ENCODE measurements around the gene DOCK10.

The DOCK10 gene

GRCh38 chr2:224723586-224724217 lies 318.6 kb downstream of the DOCK10 start:
- peak; percentile 29 for DNase-seq (ENCODE audit: low read depth)
- no peak overlapping the region for H3K4me3 ChIP-seq (ENCODE audit: low read length)
- TF ChIP-seq CTCF (IDR thresholded peaks at IDR 0.05; ENCODE audit: insufficient read depth, low read depth, low read length, missing control alignments), result no peak

DNA sequence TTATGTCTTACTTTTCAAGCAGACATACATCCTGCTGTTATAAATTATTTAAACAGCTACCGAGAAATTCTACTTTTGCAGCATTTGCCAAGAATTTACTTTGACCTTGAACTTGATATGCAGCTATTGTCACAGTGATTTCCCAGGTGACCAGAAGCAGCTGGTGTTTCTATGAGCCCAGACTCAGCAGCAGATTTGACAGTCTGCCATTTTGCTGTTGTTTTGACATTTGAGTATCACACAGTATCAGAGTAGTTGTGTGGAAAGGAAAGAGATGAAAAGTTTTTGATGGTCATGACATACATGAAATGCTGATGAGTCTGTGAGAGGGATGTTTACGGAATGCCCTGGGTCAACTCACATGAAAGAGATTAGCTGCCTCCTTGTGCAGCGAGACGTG lies 319.5 kb downstream of the DOCK10 start:
- TF ChIP-seq CTCF (IDR thresholded peaks at IDR 0.05; ENCODE audit: insufficient read depth, low read depth, low read length, missing control alignments), result no peak
- no peak overlapping the region for H3K4me3 ChIP-seq (ENCODE audit: low read length)
- no peak for DNase-seq (ENCODE audit: low read depth)

DNA sequence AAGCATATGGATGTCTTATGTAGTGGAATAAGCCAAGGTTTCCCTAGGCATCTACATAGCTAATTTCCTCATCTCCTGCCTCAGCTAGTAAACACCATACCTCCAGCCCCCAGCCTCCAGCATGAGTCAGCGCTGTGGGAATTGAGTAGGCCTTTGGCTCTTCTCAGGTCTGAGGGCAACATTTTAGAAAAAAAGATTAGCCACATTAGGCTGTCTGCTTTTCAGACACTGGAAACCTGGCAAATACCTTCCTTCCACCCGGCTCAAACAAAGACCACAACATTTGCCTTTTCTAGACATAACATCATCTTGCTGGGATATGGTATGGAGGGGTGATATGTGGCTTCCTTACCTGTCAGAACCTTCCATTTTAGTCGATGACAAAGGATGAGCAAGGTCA lies 320.0 kb downstream of the DOCK10 start:
- no peak for DNase-seq (ENCODE audit: low read depth)
- TF ChIP-seq CTCF (IDR thresholded peaks at IDR 0.05; ENCODE audit: insufficient read depth, low read depth, low read length, missing control alignments), result no peak

GRCh38 chr2:224716921-224717320 lies 325.3 kb downstream of the DOCK10 start:
- no peak overlapping the region for H3K4me3 ChIP-seq (ENCODE audit: low read length)
- no peak for TF ChIP-seq CTCF (IDR thresholded peaks at IDR 0.05; ENCODE audit: insufficient read depth, low read depth, low read length, missing control alignments)
- DNase-seq (ENCODE audit: low read depth), result no peak

More for the DNA sequence above, 320.0 kb downstream of the DOCK10 start:
- no peak overlapping the region for H3K4me3 ChIP-seq (ENCODE audit: low read length)

DNA sequence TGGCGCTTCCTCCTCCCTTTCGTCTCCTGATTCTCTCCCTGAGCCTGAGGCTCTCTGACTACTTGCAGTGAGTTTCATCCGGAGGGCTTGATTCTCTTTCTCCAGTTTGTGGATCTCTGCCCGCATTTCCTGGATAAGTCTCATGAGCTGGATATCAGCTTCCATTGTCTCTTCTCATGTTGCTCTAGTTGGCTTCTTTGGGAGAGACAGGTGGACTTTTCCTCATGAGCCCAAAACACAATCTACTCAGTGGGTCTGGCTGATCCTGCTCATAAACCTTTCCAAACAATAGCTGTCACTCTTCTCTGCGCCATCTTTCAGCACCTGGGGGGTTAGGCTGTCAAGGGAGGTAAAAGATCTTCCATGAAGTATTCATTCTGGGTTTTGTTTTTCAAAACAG lies 326.1 kb downstream of the DOCK10 start, which contains the start of gene CCDC195:
TSS of gene CCDC195 (minus strand) at position 165 of the 400 bp plus-strand sequence. CDS start at position 165, 0 bp downstream.
- no peak for TF ChIP-seq CTCF (IDR thresholded peaks at IDR 0.05; ENCODE audit: insufficient read depth, low read depth, low read length, missing control alignments)
- H3K4me3 ChIP-seq (ENCODE audit: low read length), result no peak within 1 kb of the TSS
- no peak for DNase-seq (ENCODE audit: low read depth)

Measured in epithelial cell of esophagus (primary cell).